ENCODE data around the gene CAMK4.

The CAMK4 gene

GRCh38 chr5:111198281-111198966, 25.8 kb upstream of the CAMK4 start:
- TF ChIP-seq, protein P1, sequence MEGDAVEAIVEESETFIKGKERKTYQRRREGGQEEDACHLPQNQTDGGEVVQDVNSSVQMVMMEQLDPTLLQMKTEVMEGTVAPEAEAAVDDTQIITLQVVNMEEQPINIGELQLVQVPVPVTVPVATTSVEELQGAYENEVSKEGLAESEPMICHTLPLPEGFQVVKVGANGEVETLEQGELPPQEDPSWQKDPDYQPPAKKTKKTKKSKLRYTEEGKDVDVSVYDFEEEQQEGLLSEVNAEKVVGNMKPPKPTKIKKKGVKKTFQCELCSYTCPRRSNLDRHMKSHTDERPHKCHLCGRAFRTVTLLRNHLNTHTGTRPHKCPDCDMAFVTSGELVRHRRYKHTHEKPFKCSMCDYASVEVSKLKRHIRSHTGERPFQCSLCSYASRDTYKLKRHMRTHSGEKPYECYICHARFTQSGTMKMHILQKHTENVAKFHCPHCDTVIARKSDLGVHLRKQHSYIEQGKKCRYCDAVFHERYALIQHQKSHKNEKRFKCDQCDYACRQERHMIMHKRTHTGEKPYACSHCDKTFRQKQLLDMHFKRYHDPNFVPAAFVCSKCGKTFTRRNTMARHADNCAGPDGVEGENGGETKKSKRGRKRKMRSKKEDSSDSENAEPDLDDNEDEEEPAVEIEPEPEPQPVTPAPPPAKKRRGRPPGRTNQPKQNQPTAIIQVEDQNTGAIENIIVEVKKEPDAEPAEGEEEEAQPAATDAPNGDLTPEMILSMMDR (IDR thresholded peaks at IDR 0.05) = no peak
- no peak overlapping the region for H3K27ac Mint-ChIP-seq
- peaks cover 7% of the 10 kb centered on the region for H3K27me3 Mint-ChIP-seq (ENCODE audit: low read depth, poor library complexity)
- H3K9me3 Mint-ChIP-seq = no peaks in the 10 kb centered on the region
- H3K36me3 Mint-ChIP-seq (ENCODE audit: low read depth) = no peaks in the 10 kb centered on the region
- H3K4me3 Mint-ChIP-seq = no peak overlapping the region
- DNase-seq = no peak
- peaks cover 6% of the 10 kb centered on the region for H3K4me1 Mint-ChIP-seq

DNA sequence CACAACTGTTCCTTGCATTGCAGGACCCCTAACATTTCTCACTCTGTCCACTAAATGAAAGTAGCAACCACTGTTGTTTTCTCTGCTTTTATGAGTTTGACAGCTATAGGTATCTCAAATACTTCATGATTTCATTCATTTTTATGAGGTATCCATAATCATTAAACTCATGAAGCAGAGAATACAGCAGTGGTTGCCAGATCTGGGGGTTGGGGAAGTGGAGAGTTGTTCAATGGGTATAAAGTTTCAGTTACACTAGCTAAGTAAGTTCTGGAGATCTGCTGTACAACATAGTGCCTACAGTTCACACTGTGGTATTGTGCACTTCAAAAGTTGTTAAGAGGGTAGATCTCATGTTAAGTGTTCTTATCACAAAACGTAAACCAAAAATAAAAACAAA, 23.4 kb upstream of the CAMK4 start:
- Mint-ChIP-seq H3K36me3 (ENCODE audit: low read depth) (no peaks in the 10 kb centered on the region), H3K4me1 (peaks cover 6% of the 10 kb centered on the region), H3K9me3 (no peaks in the 10 kb centered on the region), H3K4me3 (no peak overlapping the region), H3K27me3 (ENCODE audit: low read depth, poor library complexity) (peaks cover 7% of the 10 kb centered on the region), H3K27ac (no peak overlapping the region)
- TF ChIP-seq, protein P1 (IDR thresholded peaks at IDR 0.05) = no peak
- no peak for DNase-seq

DNA sequence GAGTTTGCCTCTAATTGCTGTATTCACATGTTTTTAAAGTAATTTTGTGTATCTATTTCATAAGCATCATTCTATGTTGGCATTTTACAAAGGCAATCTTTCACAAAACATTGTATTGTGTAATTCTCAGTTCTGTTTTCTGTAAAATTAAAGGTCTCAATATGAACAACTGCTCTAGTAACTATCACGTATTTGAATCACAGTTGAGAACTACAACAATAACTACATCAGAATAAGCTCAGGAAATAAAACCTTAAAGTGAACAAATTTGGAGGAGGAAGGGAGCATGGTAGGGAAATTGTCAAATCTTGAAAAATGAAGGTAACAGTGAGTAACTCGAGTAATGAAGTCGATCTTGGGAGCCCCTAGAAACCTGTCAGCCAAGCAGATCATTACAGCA, 22.5 kb upstream of the CAMK4 start:
- Mint-ChIP-seq H3K27me3 (ENCODE audit: low read depth, poor library complexity) (peaks cover 7% of the 10 kb centered on the region), H3K4me1 (peaks cover 6% of the 10 kb centered on the region), H3K4me3 (no peak overlapping the region), H3K9me3 (no peaks in the 10 kb centered on the region), H3K36me3 (ENCODE audit: low read depth) (no peaks in the 10 kb centered on the region), H3K27ac (no peak overlapping the region)
- no peak for DNase-seq
- TF ChIP-seq, protein P1 (IDR thresholded peaks at IDR 0.05) = no peak

DNA sequence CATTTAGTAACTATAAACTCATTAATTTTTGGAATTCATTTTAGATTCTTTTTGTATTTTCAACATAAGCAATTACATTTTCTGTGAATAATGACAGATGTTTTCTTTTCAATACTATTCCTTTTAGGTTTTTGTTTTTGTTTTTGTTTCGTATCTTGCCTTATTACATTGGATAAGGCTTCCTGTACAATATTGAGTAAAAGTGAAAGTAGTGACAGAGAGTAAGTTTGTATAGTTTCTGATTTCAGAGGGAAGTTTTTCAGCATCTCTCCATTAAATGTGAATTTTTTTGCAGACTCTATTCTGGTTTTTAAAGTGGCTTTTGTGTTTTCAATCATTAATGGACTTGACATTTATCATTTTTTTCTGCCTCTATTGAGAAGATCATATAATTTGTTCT, 12.8 kb upstream of the CAMK4 start:
- Mint-ChIP-seq H3K27ac (no peak overlapping the region), H3K27me3 (ENCODE audit: low read depth, poor library complexity) (peaks cover 2% of the 10 kb centered on the region), H3K4me1 (no peaks in the 10 kb centered on the region)

DNA sequence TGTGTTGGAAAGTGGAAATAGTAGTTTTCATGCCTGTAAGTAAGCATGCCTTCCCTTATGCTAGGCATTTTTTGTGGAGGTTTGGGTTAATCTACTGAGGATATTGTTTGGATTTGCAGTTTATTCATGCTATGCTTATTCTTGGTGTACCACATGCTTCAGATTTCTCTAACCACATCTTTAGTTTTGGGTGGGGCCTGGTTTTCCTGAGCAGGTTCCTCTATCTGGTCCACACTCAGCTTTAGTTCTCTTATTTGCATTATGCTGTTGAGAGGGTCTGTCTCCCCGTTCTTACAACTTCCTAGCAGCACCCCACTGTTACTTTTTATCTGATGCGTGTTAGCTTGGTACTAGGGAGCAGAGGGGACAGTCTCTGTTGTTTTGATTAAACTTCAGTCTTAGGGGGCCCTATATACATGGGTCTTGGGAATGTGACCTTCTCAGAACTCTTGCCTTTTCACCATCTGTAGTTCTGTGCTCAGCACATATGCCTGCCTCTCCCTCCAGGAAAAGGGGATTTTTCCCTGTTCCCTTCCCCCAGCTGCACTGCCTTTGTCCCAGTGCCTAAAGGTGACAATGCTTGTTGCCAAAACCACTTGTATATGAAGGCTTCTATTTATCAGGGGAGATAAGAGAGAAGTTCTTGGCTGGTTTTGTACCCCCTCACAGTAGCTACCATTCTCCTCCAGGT, 10.0 kb upstream of the CAMK4 start:
- DNase-seq = no peak
- Mint-ChIP-seq H3K36me3 (ENCODE audit: low read depth) (no peaks in the 10 kb centered on the region), H3K27ac (no peak overlapping the region), H3K9me3 (no peaks in the 10 kb centered on the region), H3K4me3 (no peak overlapping the region), H3K4me1 (no peaks in the 10 kb centered on the region), H3K27me3 (ENCODE audit: low read depth, poor library complexity) (peaks cover 2% of the 10 kb centered on the region)
- TF ChIP-seq, protein P1 (IDR thresholded peaks at IDR 0.05) = no peak

More for the DNA sequence above, 12.8 kb upstream of the CAMK4 start:
- TF ChIP-seq, protein P1 (IDR thresholded peaks at IDR 0.05) = no peak
- no peak for DNase-seq
- H3K9me3 Mint-ChIP-seq = no peaks in the 10 kb centered on the region
- H3K36me3 Mint-ChIP-seq (ENCODE audit: low read depth) = no peaks in the 10 kb centered on the region
- H3K4me3 Mint-ChIP-seq = no peak overlapping the region

DNA sequence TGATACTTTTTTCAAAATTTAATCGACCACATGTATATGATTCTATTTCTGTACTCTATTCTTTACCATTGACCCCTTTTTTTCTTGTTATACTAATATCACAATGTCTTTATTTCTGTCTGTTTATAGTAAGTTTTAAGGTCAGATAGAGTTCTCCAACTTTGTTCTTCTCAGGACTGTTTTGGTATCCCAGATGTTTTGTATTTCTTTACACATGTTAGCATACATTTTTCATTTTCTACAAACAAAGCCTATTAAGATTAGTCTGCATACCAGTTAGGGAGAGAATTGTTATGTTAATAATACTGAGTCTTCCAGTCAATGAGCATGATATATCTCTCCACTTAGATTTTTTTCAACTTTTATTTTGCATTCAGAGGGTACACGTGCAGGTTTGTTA, 8.2 kb upstream of the CAMK4 start:
- H3K9me3 Mint-ChIP-seq = no peaks in the 10 kb centered on the region

More for the DNA sequence above, 8.2 kb upstream of the CAMK4 start:
- no peak for DNase-seq
- TF ChIP-seq, protein P1 (IDR thresholded peaks at IDR 0.05) = no peak
- Mint-ChIP-seq H3K27ac (no peak overlapping the region), H3K27me3 (ENCODE audit: low read depth, poor library complexity) (peaks cover 2% of the 10 kb centered on the region), H3K4me1 (peaks cover 5% of the 10 kb centered on the region), H3K36me3 (ENCODE audit: low read depth) (no peaks in the 10 kb centered on the region), H3K4me3 (no peak overlapping the region)
